Measurements from ENCODE around the gene ZBTB34.

- TF ChIP-seq CTCF (conservative IDR thresholded peaks at IDR 0.05 in 1 of 2, IDR thresholded peaks at IDR 0.05 in 1 of 2; ENCODE audit: extremely low read depth in 1 of 2, insufficient read depth in 1 of 2, low read depth in 1 of 2, low read length in 2 of 2) (no peak), EZH2 (IDR thresholded peaks at IDR 0.05; ENCODE audit: borderline replicate concordance, low read length) (no peak)
These were observed 17.3 kb upstream of the ZBTB34 start for GRCh38 chr9:126842977-126843799.

Measured in mammary epithelial cell (primary cell).